Right lobe of liver (tissue), 4 donors: ENCODE results near the gene DDTL.

Experiments
- POLR2A ChIP-seq: fragments of 450-650 bp; IDR thresholded peaks from one replicate; pipeline ENCODE4 v1.6.1; 2017; ENCODE audit warnings: antibody characterized with exemption, mild to moderate bottlenecking
- TF ChIP-seq, protein P1 (sequence below), 4 donors: fragments of 200-600 bp in 3 of 4; fragments of 450-650 bp in 1 of 4; IDR thresholded peaks; one replicate each; pipeline versions ENCODE4 v1.5.1 to v1.8.0; 2016 to 2022; ENCODE audit warnings: antibody characterized with exemption in 4 of 4, mild to moderate bottlenecking in 2 of 4
- donor health status: DM: no; HTN: no; CAD: no.
- donor health status: DM: no; HTN: no; CAD: no.
- donor health status: DM: no; HTN: yes; CAD: no.

GRCh38 chr22:24016156-24016555 lies 49.5 kb downstream of the DDTL start:
- TF ChIP-seq, protein P1, sequence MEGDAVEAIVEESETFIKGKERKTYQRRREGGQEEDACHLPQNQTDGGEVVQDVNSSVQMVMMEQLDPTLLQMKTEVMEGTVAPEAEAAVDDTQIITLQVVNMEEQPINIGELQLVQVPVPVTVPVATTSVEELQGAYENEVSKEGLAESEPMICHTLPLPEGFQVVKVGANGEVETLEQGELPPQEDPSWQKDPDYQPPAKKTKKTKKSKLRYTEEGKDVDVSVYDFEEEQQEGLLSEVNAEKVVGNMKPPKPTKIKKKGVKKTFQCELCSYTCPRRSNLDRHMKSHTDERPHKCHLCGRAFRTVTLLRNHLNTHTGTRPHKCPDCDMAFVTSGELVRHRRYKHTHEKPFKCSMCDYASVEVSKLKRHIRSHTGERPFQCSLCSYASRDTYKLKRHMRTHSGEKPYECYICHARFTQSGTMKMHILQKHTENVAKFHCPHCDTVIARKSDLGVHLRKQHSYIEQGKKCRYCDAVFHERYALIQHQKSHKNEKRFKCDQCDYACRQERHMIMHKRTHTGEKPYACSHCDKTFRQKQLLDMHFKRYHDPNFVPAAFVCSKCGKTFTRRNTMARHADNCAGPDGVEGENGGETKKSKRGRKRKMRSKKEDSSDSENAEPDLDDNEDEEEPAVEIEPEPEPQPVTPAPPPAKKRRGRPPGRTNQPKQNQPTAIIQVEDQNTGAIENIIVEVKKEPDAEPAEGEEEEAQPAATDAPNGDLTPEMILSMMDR (IDR thresholded peaks at IDR 0.05), result no peak
- no peak for TF ChIP-seq POLR2A
